HS-27A (cell line): ENCODE results near the gene CCDC50.

Experiments used
- DNase-seq: peaks from one replicate; pipeline ENCODE4 v3.0.0-alpha.2; 2012; ENCODE audit warnings: low read depth, missing footprints

CCDC50 gene

DNA sequence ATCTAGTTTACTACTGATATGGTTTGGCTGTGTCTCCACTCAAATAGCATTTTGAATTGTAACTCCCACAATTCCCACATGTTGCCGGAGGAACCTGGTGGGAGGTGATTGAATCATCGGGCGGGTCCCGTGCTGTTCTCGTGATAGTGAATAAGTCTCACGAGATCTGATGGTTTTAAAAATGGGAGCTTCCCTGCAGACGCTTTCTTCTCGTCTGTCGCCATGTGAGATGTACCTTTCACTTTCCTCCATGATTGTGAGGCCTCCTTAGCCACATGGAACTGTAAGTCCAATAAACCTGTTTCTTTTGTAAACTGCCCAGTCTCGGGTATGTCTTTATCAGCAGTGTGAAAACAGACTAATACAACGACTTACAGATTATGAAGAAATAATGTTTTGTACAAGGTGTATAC lies 96.1 kb downstream of the CCDC50 start:
- DNase-seq: no peak

DNA sequence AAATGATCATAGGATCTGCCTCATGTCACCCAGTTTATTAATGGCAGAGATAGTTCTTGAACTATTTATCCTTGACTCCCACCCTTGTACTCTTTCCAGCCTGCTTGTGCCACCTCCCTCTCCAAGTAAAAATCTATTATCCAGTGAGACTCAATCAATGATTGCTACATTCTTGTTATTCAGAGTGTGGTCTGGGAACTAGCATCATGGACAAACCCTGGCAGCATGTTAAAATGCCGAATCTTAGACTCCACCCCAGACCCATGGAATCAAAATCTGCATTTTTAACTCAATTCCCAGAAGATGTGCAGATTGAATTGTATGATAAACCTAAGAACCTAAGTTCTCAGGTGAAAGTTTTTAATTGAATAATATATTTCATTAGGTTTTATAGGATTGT lies 97.1 kb downstream of the CCDC50 start:
- DNase-seq: no peak

DNA sequence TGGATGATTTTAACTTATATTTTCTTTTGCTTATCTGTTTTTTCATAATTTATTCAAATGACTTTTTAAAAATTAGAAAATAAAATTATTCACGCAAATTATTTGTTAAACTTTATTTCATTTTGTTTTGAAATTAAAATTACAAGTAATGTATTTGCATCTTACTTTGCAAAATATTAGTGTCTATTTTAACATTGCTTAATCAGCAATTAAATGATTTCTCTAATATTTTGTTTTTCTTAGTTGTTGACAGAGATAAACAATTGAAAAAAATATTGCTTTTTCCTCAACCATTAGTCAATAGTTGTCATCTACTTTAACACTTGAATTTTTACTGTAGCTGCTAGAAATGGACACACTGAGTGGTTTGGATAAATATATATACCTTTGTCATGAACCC lies 99.0 kb downstream of the CCDC50 start:
- DNase-seq: no peak

DNA sequence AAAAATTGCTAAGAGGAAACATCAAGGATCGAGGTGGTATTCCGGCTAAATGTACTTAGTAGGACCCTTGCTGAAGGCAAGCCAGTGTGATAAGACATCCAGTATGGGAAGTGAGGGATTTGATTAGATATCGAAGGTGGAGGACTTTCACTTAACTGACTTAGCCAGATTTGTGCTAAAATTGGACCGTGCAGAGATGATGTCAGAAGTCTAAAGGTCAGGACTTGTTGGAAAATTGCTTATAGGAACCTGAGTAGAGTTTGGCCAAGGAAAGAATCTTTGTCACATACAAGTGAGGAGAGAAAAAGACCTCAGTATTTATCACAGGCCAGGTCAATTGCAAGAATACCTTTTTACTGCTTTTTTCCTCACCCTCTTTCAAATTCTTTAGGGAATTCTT lies 100.9 kb downstream of the CCDC50 start:
- no peak for DNase-seq

DNA sequence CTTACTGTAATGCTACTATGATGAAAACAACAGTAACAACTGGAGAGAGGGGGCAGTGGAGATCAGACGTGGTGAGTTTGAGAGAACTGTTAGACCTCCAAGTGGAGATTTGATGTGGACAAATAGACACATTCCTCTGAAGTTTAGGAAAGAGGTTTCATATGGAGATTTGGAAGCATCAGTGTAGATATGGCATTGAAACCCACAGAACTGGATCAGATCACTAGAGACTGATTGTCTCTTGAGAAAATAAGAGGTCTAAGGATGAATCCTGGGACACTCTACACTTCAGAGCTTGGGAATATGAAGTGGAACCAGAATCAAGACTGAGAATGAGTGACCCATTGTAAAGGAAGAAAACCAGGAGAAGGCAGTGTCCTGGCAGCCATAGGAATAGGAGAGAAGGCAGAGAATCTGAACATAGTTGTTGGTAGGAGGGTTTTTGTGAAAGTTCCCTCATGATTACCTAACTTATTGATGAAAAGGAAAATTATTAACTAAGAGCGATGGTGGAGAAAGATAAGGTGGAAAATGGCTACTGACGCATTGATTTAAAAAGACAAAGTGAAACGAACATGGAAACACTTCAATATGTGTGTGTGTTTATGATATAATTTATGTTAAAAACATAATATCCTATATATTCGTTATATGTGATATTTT lies 102.1 kb downstream of the CCDC50 start:
- no peak for DNase-seq

DNA sequence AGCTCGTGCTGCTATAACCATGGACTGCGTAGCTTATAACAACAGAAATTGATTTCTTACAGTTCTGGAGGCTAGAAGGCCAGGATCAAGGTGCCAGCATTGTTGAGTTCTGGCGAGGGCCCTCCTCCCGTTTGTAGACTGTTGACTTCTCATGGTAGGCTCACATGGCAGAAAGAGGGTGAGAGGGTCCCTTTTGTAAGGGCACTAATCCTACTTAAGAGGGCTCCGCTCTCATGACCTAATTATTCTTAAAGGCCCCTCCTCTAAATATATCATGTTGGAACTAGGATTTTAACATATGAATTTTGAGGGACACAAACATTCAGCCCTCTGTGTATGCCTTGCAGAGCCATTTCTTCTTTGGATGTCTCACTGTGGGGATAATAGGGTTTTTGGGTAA lies 103.0 kb downstream of the CCDC50 start:
- DNase-seq: no peak

DNA sequence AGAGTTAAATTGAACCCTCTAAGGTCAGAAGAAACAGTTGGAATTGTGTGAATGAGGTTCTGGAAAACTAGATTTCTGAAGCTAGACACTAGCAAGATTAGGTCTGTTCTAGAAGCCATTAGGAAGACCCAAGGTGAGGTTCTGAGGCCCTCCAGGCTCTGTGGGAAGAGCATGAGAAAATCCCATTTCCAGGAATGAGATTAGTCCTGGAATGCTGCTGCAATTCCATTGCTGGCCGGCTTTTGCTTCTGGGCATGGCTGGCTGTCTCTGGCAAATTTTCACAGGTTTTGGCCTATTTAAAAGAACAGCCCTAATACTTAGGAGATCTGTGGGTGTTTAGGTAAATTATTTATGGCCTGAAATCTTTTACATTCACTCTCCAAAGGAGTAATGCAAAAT lies 104.8 kb downstream of the CCDC50 start:
- no peak for DNase-seq

DNA sequence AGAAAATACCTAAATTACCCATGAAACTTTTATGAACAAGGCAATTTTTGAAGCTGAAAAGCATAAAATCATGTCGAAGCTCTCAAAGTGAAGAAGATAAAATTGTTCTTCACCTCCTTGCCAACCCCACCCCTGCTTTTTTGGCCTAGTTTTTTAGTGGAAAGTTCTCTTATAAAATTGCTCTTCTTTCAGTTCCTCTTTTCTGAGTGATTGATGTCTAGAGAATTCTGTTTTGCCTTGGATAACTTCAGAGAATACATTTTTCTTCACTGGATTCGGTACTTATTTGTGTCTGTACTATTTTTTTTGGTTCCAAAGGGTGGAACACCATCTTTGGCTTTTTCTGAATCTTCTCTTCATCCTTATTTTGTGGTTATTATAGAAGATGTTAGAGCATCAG lies 106.8 kb downstream of the CCDC50 start:
- no peak for DNase-seq

DNA sequence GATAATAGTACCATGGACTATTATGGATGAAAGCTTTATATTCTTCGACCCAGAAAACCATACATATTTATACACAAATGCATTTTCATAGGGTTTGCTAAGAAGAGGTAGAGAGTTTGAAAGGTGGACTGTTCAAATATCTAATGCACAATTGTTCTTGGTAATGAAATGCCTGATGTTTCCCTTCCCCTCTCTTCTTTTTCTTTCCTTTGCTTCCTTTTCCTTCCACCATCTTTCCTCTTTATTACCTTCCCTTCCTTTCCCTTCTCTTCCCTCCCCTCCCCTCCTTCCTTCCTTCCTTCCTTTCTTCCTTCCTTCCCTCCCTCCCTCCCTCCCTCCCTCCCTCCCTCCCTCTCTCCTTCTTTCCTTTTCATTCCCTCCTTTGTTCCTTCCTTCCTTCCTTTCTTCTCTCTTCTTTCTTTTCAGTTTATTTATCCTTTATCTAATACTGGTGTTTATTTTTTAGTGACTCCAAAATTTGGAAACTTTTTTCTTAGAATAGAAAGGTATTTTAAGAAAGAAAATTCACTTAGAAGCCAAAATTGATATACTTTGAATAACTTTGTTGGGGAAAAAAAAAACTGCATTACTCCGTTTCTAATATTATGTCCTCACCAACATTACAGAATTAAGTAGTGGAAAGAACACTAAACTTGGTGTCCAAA lies 109.1 kb downstream of the CCDC50 start:
- DNase-seq: no peak

DNA sequence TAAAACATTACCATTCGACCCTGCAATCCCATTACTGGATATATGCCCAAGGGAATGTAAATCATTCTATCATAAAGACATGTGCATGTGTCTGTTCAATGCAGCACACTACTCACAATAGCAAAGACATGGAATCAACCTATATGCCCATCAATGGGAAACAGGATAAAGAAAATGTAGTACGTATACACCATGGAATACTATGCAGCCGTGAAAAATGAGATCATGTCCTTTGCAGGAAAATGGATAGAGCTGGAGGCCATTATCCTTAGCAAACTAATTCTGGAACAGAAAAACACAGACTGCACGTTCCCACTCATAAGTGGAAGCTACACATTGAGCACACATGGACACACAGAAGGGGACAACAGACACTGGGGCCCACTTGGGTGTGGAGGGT lies 111.3 kb downstream of the CCDC50 start:
- DNase-seq: no peak

DNA sequence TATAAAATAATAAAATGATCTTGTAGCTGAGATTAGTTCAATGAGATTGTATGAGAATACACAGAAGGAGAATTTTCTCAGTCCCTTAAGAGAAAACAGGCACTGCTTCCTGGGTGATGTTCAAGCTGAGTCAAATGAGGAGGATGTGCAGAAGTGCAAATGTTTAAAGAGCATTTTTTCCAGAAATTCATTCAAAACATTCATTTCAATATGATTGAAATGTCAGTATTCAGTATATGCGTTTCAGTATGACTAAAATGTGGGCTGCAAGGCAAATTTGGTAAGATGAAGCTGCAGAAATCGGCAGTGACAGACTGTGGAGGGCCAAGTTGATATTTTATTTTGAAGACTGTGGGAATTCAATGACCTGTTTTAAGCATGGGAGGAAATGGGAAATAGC lies 112.5 kb downstream of the CCDC50 start:
- DNase-seq: no peak

DNA sequence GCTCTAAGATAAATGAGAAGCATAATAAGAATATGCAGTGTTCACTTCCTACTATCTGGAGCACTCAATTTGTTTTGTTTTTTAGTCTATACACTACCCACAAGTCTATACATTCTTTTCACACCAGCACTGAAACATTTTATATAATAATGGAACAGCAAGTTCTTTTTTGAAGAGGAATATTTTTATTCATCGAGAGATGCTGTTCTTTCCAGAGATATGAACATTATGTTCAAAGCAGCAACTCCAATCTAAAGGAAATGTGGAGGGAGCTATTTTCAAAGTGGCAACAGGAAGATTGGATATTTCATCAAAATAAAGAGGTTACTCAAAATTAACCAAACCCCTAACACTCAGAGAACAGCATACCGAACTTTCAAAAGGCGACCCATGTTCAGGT lies 115.4 kb downstream of the CCDC50 start:
- DNase-seq: no peak
